Measurements from ENCODE around the gene SMC1B.

DNA sequence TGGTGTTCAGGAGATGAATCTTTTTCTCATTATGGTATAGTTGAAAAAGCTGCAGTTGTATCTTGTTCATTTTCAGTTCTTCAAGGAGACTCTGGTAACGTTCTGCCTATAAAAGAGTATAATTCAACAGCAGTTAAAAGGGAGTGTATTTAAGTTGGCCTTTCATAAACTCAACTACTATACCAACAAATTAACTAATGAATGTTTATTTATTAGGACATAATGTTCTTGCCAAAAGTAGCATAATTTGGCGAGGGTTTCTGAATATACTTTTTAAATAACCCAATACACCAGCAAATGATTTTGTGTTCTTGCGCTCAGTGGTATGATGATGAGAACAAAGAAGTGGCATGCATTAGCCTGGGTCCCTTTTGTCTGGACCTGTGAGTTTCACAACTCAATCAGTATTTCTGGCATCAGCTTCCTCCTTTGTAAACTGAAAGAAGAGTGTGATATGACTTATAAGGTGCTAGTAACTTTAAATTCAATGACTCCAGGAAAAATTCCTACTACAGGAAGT lies 10.9 kb downstream of the SMC1B start:
- TF ChIP-seq NRF1 (IDR thresholded peaks at IDR 0.05; ENCODE audit: low read depth, low read length) (no peak), KDM5A (IDR thresholded peaks at IDR 0.05; ENCODE audit: low read length) (no peak), POLR2AphosphoS5 (IDR thresholded peaks at IDR 0.05; ENCODE audit: low read depth, low read length) (no peak)
- TF ChIP-seq, protein P1, sequence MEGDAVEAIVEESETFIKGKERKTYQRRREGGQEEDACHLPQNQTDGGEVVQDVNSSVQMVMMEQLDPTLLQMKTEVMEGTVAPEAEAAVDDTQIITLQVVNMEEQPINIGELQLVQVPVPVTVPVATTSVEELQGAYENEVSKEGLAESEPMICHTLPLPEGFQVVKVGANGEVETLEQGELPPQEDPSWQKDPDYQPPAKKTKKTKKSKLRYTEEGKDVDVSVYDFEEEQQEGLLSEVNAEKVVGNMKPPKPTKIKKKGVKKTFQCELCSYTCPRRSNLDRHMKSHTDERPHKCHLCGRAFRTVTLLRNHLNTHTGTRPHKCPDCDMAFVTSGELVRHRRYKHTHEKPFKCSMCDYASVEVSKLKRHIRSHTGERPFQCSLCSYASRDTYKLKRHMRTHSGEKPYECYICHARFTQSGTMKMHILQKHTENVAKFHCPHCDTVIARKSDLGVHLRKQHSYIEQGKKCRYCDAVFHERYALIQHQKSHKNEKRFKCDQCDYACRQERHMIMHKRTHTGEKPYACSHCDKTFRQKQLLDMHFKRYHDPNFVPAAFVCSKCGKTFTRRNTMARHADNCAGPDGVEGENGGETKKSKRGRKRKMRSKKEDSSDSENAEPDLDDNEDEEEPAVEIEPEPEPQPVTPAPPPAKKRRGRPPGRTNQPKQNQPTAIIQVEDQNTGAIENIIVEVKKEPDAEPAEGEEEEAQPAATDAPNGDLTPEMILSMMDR (IDR thresholded peaks at IDR 0.05; ENCODE audit: control extremely low read depth in 1 of 3, insufficient read depth in 1 of 3, low read depth in 1 of 3, low read length in 3 of 3), result no peak
